NK-92 treated with Interleukin-12 subunit alpha and Interleukin-12 subunit beta, amount 100 ng/mL, for 24 hours (cell line): ENCODE measurements around the gene OR8D1.

Experiments used
- DNase-seq: peaks from one replicate; lab custom pipeline; 2025; lab: John Stamatoyannopoulos, UW

Gene OR8D1

DNA sequence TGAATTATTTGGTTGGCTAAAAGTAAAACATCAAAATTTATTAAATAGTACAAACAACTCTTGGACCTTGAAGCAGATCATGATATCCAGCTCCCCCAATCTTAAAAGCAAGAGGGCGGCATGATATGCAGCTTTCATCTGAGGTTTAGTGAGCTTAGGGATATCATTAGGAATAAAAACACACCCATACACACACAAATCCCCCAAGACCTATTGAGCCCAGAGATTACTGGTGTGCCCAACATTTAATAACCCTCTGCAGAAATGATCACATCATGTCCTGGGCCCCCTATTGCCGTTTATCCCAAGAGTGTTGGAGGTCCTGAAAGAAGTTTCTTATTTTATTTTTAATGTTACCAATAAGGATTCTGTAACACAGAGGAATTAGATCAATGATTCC, at the start of gene OR8D1:
TSS of gene OR8D1 (minus strand) at position 101 of the 400 bp plus-strand sequence. CDS start 3,183 bp downstream, outside the sequence.
- no peak for DNase-seq

DNA sequence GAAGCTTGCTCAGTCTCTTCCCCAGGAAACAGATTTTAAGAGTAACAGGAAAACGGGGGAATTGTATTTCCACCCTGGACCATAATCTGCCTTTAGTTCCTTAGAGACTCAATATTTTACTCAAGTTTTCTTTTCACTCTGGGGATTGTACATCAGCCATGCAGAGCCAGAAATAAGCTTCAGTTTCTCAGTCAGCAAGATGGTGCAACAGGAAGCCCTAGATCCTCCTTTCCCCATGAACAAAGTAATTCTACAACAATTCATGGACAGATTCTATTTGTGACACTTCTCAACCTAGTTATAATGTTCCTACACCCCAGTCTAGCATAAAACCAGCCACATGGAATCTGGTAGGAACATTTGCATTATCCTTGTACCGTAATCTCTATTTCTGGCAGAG, 45.8 kb upstream of the OR8D1 start:
- DNase-seq, result no peak

DNA sequence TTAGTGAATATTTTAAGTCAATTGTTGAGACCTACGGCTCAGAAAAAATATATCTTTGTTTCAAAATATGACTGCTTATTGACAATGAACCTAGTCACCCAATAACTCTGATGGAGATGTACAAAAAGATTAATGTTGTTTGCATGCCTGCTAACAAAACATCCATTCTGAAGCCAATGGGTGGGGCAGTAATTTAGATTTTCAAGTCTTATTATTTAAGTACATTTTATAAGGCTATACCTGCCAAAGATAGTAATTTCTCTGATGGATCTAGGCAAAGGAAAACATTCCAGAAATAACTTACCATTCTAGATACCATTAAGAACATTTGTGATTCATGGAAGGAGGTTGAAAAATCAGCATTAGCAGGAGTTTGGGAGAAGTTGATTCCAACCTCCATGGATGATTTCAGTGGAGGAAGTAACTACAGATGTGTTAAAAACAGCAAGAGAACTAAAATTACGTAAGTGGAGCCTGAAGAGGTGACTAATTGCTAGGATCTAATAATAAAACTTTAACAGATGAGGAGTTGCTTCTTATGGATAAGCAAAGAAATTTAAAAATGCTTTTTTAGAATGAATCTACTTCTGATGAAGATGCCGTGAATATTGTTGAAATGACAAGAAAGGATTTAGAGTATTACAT, 32.7 kb upstream of the OR8D1 start:
- no peak for DNase-seq

DNA sequence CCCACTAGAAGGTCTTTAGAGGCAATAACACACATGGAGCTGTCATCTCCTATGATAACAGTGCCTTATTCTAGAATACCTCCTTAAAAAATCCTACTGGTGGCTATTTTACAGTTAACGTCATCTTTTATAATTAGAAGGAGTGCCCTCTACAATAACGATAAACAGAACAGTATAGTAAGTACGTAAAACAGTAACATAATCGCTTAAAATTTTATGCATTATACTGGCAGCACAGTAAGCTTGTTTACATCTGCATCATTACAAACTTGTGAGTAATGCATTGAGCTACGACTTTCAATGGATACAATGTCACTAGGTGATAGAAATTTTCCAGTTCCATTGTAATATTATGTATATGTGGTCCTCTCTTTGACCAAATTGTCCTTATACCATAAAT, 30.6 kb upstream of the OR8D1 start:
- no peak for DNase-seq

DNA sequence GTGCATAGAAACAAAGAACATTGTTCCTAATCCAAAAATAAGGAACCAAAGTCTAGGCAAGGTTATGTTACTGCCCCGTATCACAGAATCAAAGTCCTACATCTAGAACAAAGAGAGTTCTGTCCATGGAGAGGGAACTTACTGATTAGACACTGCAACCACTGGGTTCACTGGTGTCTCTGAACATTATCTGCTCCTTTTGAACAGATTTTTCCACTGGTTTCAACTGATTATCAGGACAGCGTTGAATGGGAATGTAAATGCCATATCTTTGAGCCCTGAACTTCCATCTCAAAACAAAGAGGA, 26.3 kb upstream of the OR8D1 start:
- DNase-seq, result no peak

DNA sequence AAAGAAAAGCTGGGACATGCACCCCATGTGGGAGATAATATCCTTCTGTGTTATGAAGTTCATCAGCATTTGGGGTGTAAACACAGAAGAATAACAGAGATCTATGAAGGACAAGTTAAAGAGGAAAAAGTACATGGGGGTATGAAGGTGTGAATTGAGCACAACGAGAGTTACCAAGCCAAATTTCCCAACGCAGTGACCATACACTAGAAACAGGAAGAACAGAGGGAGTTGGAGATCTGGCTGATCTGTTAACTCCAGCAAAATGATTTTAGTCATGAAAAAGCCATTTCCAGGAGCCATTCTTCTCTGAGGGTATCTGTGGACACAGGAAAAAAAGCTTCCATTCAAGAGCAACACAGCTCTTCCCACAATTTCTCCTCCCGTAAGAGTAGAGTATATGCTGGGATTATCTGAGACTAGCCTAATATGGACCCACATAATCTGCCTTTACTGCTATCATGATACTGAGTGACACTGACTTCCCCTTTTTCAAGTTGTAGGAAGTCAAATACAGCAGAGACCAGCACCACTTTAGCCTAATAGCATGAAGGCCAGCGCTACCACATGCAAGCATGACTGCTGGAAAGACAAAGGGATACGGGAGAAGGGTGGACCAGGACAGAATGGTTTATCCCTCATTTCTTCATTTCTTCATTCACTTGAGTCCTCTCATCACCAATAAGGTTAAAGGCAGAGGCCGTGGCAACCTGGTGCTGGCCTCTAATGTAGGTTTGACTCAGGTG, 25.8 kb upstream of the OR8D1 start:
- no peak for DNase-seq

DNA sequence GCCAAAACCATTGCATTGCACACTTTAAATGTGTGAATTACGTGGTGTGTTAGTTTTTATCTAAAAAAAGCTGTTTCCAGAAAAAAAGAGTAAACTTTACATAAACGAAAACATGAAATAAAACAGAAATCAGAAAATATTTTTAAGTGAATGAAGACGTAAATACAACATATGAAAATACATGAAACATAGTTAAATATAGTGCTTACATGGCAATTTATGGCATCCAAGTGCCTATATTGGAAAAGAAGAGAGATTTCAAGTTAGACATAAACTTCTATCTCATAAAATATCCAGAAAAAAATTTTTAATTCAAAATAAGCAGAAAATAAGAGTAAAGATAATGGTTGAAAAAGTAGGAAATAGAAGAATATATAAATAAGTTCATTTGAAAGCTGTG, 18.1 kb upstream of the OR8D1 start:
- no peak for DNase-seq

DNA sequence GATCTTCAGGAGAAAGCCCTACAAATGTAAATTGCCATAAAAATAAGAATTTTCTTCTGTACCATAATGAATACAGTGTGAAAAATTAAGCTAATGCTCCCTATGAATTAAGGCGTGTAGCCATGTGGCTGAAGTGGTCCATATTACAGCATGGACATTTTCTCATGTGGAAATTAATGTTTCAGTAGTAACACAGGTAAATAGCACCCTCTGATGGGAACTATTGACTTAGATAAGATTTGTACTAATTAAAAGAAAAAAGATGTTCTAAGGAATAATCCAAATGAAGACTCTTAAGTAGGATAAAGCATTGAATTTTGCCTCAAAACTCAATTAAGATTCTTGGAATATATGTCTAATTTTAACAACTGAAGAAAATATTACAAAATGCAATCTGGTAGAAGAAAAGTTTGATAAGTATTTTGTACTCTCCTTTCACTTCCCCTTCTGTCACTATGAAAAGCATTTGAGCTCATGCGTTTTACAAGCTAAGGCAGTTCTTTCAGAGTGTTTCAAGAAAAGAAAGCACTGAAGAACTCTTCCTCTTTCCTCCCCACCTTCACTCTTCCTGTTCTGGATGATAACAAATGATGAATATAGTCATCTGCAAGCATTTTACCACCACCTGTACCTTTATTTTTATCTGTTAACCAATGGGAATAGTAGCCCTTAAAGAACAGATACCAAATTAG, 16.2 kb upstream of the OR8D1 start:
- no peak for DNase-seq

DNA sequence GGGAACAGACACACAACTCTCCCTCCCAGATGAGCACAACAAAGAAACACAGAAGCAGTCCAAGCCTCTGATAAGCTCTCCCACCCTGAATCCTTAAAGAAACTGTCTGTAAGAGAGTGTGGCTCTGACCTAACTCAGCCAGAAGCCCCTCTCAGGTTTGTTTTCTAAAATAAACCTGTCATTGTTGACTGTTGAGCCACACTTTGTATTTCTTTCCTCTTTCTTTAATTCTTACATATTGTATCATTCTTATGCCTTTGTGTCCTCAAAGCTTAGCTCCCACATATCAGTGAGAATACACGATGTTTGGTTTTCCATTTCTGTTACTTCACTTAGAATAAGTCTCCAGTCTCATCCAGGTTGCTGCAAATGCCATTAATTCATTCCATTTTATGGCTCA, 14.0 kb upstream of the OR8D1 start:
- no peak for DNase-seq

DNA sequence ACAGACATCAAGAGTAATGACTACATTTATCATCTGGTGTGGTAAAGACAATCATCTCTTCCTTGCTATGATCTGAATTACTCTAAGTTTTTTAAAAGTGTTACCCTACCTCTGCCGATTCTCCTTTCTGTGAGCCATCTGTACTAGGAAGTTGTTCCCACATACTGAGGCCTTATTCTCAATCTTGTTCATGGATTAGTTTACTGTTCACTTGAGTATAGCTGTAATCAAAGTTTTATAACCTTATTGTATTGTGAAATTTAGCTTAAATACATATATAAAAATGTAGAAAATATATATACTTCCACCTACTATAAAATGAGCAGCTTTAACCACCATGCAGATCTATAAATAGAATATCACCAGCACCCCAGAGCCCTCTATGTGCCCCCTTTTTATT, 8.6 kb upstream of the OR8D1 start:
- no peak for DNase-seq

DNA sequence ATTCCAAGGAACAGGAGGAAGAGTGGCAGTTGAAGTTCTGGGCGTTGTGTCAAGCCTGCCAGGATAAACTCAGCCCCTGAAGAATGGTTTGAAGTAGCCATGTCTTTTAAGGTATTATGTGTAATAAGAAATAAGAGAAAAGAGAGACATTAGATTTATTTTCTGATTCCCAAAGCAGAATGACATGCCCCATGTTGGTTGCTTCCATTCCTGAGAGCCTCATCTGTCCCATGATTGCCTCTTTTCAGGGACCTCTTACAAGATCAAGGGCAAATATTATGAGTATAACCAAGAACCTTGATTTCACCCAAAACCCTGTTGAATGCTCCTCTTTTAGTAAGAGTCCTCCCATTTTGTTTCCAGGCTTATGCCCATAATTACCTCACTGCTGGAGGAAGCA, 6.3 kb upstream of the OR8D1 start, which contains the start of gene OR8D2:
TSS of gene OR8D2 (minus strand) at position 101 of the 400 bp plus-strand sequence. CDS start at position 101, 0 bp downstream.
- DNase-seq, result no peak

DNA sequence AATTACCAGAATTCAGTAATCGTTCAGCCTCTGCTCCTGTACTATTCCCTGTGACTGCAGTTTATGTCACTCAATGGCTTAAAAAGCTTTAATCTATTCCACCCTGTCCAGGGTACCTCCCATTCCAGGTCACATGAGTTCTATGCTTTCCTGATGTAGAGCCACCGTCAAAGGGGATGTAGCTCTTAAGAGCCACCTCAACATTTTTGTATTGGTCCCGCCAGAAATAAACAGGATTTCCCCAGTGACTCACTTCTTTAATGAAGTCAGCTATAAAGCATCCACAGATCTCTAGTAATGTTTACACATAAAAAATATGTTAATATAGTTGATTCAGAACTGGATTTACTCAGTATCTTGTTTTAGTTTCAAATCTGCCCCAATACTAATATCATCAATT, 1.3 kb upstream of the OR8D1 start:
- no peak for DNase-seq

DNA sequence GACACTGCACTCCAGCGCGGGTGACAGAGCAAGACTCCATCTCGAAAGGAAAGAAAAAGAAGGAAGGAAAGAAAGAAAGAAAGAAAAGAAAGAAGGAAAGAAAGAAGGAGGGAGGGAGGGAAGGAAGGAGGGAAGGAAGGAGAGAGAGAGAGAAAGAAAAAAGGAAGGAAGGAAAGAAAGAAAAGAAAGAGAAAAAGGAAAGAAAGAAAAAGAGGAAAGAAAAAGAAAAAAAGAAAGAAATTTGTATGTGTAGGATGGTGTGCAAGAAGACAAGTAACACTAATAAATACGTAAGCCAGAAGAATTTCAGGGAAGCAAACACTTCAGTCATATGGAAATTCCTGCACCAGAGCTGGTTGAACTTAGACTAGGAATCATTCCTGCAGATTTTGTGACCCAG, 618 bp downstream of the OR8D1 start:
- no peak for DNase-seq

DNA sequence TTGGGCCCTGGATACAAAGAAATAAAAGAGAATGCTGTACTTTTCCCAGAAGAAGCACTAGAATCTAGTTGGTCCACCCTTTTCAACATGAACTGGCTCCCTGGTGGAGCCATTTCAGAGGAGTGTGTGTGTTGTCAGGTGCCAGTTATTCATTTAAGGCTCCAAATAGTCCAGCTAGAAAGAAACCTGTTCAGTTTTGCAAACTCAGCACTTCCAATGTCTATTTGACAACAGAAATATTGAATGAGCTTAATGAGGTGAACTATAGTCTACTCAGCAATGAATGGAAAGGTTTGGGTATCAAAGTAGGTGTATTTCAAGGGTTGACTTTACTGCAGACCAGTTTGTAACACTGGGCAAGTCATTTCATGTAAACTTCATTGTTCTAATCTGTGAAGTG, 2.1 kb downstream of the OR8D1 start:
- no peak for DNase-seq

DNA sequence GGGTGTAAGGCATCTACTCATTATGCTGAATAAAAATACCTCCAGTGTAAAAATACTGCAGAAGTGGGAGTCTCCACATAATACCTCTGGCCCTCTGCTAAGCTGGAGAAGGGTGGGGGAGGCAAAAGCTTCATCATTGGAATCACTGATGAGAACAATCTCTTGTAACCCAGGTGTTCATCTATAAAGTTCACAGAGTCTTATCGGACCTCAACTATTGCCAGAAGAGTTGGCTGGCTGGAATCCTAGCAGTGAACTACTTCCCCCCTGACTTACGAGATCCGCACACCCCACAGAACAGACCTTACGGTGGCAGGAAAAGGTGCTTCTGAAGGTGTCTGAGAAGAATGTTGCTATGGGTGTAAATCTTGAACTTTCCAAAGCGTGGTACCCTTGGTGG, 2.5 kb downstream of the OR8D1 start:
- no peak for DNase-seq

DNA sequence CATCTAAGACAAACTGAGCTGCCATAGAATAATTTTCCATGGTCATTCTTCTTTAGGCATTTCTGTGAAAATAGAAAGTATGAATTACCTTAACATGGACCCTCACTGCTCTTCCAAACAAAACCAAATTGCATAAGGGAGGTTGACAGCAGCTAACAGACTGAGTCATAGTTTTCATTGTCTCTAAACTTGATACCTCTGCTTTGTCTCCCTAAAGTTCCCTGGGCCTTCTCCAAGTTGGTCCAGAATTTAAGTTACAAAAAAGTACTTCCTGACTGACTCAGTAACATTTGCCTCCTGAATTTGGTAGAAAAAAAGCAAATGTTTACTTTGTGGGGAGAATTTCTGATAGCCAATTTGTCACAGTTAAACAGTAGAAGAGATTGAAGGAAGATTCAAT, 3.0 kb downstream of the OR8D1 start:
- no peak for DNase-seq

DNA sequence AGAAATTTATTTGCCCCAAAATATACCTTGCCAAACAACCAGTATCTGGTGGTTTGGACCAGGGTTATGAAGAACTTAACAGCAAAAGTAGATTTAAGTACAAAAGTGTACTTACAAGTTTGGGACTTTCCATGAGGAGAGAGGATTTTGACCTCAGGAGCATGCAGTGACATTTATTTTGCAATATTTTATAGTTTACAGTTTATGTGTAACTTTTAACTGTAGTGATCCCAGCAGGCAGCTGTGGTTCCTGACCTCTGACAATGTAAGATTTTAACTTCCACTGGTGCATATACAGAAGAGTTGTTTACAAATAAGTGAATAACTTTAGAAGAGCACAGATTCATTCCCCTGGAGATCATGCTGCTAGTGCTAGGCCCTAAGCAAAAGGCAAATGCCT, 6.7 kb downstream of the OR8D1 start:
- no peak for DNase-seq

DNA sequence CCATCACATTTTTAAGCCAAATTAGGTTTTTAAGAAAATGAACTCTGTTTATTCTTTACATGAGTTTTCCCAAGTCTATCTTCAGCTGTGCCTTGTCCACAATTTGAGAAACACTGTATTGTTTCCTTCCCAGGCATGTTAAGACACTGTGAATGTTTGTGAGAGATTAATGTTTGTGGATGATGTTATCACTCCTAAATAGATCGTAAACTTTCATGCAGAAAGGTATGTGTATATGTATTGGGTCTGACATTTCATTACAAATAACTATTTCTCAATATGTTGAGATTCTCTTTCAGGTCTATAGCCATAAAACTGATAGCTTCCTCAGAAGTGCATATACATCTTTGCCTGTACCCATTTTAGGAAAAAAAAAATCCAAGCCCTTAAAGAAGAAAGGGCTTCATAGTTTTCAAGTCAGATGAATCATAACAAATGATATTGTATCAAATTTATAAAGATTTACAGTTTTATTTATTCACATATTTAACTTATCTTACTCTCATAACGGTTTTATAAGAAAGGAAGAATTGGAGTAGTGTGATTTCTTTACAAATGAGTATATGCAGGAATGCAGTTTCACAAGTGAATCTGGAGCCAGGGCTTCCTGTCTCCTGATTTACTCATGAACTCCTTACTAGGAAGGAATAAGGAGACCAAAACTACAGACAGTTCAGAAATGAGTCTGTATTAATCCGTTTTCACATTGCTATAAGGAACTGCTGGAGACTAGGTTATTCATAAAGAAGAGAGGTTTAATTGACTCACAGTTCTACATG, 11.2 kb downstream of the OR8D1 start:
- DNase-seq, result no peak

DNA sequence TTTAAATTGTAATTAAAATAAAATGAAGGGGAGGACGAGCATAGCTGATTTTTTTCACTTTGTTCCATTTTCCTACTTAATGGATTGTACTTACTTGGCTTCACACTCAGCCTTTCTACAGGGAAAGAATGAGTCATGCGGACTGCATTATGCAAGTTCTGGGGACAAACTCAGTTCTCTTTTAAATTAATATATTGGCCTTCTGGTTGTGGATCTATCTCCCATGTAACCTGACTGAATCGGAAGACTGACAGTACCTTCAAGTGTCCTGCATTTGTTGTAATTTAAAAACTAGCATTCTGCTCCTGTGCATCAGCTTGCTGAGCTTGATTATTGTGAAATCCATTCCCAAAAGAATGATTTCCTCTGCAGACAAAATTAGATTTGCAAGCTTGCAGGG, 12.2 kb downstream of the OR8D1 start:
- DNase-seq, result no peak

DNA sequence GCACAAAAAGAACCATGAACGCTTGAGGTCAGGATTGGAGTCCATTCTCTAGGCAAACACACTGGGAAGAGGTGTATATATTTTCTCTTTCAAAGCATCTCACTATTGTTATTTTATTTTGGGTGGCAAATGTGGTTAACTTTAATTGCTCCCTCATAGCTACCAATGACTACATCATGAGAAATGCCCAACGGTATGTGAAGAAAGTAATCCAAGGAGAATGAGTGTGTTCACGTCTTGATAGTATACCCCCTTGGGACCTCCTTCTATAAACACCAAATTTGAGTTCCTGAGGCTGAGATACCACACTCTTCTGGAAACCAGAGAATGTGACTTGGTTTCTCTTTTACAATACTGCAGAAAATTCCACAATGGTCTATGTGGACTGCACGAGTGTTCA, 15.8 kb downstream of the OR8D1 start:
- DNase-seq, result no peak

DNA sequence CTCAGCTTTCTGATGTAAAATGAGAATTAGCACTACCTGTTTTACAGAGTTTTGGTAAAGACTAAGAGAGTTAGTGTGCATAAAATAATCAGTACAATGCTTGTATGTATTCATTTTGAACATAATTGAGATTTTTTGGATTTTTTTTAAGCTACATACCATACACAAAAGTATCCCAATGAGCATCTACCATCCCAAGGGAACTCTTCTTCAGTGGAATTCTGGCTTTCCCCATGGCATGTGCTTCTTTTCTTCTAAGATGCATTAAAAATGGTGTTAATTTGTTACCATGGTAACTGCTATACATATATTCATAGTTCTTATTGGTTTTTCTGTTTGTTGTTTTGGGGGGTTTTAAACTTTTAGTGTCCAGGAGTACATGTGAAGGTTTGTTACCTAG, 17.7 kb downstream of the OR8D1 start:
- DNase-seq, result no peak

DNA sequence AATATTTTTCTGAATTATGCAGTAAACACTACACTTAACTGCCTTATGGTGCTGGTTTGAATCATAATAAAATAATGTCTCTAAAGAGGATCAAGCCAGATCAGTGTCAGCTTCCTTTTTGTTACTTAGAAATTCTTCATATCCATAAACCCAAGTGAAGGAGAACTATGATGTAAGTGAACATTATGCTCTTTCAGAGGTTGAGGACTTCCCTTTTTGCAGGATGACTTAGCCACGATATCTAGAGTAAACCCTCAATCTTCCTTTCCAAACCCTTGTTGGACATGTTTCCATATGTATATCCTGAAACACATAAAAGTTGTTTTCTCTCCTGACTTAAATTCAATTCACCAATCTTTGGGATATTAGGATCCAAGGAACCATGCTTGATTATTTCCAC, 19.1 kb downstream of the OR8D1 start:
- DNase-seq, result no peak
